PC-9 (cell line): ENCODE data around the gene LYSMD2. TPM values are rescaled to one million over a fixed set of nuclear protein-coding genes. Genes with fewer than 3 reads are reported as not detected.

Experiments
- BruUV-seq: library from RNA; stranded (reverse); fragments of 400-500 nt; replicated peaks from 2 replicates; lab custom pipeline; 2021; lab: Mats Ljungman, UMichigan
- CTCF ChIA-PET: fragments of 300-600 bp; sonication (Branson Sonifier 250); formaldehyde crosslinking; loops from one replicate; lab custom pipeline; 2022; ENCODE audit warnings: antibody characterized with exemption; lab: Charles Lee
- POLR2A ChIA-PET: fragments of 300-600 bp; sonication (Branson Sonifier 250); formaldehyde crosslinking; loops from one replicate; lab custom pipeline; 2022; ENCODE audit warnings: antibody characterized with exemption; ENCODE audit not compliant: unreplicated experiment; lab: Charles Lee
- DNase-seq, 2 experiments: peaks; one replicate each; pipeline versions ENCODE4 v3.0.0 to v3.0.0-alpha.2; 2015 to 2022; ENCODE audit warnings: mixed read lengths in 1 of 2
- H2AFZ ChIP-seq: fragments of 200-600 bp; sonication (generic); 2 replicates; pipeline ENCODE4 v1.8.1; 2017; ENCODE audit warnings: antibody characterized with exemption
- H3F3A ChIP-seq: fragments of 200-600 bp; sonication (generic); 2 replicates; pipeline ENCODE4 v1.8.1; 2017; ENCODE audit warnings: antibody characterized with exemption, mild to moderate bottlenecking, low read depth; ENCODE audit not compliant: insufficient read depth
- H3K27ac ChIP-seq: fragments of 200-600 bp; sonication (generic); 2 replicates; pipeline ENCODE4 v1.6.1; 2016; ENCODE audit warnings: mixed run types
- H3K27me3 ChIP-seq: fragments of 200-600 bp; sonication (generic); 2 replicates; pipeline ENCODE4 v1.6.1; 2016; ENCODE audit warnings: low read depth, mixed run types; ENCODE audit not compliant: insufficient read depth
- H3K36me3 ChIP-seq: fragments of 200-600 bp; sonication (generic); 2 replicates; pipeline ENCODE4 v1.6.1; 2016; ENCODE audit warnings: low read depth, mixed run types
- H3K4me1 ChIP-seq: fragments of 200-600 bp; sonication (generic); replicated peaks from 2 replicates; pipeline ENCODE4 v1.6.1; 2016; ENCODE audit warnings: mixed run types; ENCODE audit not compliant: insufficient read depth
- H3K4me2 ChIP-seq: fragments of 200-600 bp; sonication (generic); 2 replicates; pipeline ENCODE4 v1.6.1; 2017; ENCODE audit warnings: mixed run types
- H3K4me3 ChIP-seq: fragments of 200-600 bp; sonication (generic); 2 replicates; pipeline ENCODE4 v1.6.1; 2016; ENCODE audit warnings: mixed run types
- H3K79me2 ChIP-seq: fragments of 200-600 bp; sonication (generic); 2 replicates; pipeline ENCODE4 v1.6.1; 2017; ENCODE audit warnings: low read depth, mixed run types
- H3K9me2 ChIP-seq: fragments of 200-600 bp; sonication (generic); 2 replicates; pipeline ENCODE4 v1.8.1; 2017; ENCODE audit warnings: mild to moderate bottlenecking; ENCODE audit not compliant: insufficient read depth
- H3K9me3 ChIP-seq: fragments of 200-600 bp; sonication (generic); 2 replicates; pipeline ENCODE4 v1.8.1; 2016; ENCODE audit warnings: low read depth; ENCODE audit not compliant: insufficient read depth
- H4K20me1 ChIP-seq: fragments of 200-600 bp; sonication (generic); 2 replicates; pipeline ENCODE4 v1.8.1; 2017; ENCODE audit not compliant: insufficient read depth
- CTCF ChIP-seq: fragments of 200-600 bp; sonication (generic); conservative IDR thresholded peaks from 2 replicates; pipeline ENCODE4 v1.6.1; 2017; ENCODE audit warnings: mixed run types, antibody characterized with exemption, mild to moderate bottlenecking, moderate library complexity
- EZH2 ChIP-seq: fragments of 200-600 bp; sonication (generic); IDR thresholded peaks from 2 replicates; pipeline ENCODE4 v1.8.0; 2017; ENCODE audit warnings: antibody characterized with exemption, low read depth
- intact Hi-C: fragments of 100-400 bp; cut with micrococcal nuclease; formaldehyde crosslinking; loops from one replicate; pipeline ENCODE4 v1.10.0; 2022; ENCODE audit not compliant: unreplicated experiment
- total RNA-seq: library from RNA; stranded (reverse); gene quantifications from 2 replicates; pipeline ENCODE4 v1.2.3, GENCODE V29; 2021

The LYSMD2 gene
- total RNA-seq, 1 experiment from 2014 or later: 11.1 TPM

DNA sequence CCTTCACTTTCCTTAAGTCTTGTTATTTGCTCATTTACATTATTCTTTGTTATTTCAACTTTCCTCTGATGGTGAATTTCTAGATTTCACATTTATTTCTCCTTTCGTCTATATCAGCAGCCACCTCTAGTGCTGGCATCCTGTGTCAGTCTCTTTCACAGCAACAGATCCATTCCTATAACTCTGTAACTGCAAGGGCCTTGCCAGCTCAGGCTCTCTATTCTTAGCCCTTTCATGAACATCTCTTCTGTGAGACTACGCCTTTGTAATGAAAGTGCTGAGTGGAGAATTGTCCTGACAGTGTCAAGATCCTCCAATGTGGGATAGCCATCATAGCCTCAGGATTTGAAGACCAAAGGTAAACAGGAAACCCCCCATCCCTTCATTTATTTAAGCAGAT lies 60.0 kb downstream of the LYSMD2 start:
- H3K79me2 ChIP-seq: no peaks in the 10 kb centered on the region
- POLR2A ChIA-PET: no interaction called here
- CTCF ChIA-PET: no interaction called here
- no peak overlapping the region for H3K4me2 ChIP-seq
- intact Hi-C loops: no loop called here
- H3F3A ChIP-seq: no peaks in the 10 kb centered on the region
- H3K4me1 ChIP-seq: no peaks in the 10 kb centered on the region
- no peaks in the 10 kb centered on the region for H3K27me3 ChIP-seq
- H3K27ac ChIP-seq: no peak overlapping the region
- no peaks in the 10 kb centered on the region for H3K9me3 ChIP-seq
- H4K20me1 ChIP-seq: no peaks in the 10 kb centered on the region
- TF ChIP-seq EZH2 (no peak), CTCF (no peak)
- no peak for DNase-seq
- H3K4me3 ChIP-seq: no peak overlapping the region
- BruUV-seq: no TSS peak
- no peak overlapping the region for H2AFZ ChIP-seq
- H3K36me3 ChIP-seq: no peaks in the 10 kb centered on the region
- H3K9me2 ChIP-seq: no peaks in the 10 kb centered on the region

GRCh38 chr15:51677021-51677420 lies 60.4 kb downstream of the LYSMD2 start:
- no peaks in the 10 kb centered on the region for H4K20me1 ChIP-seq
- H3K9me2 ChIP-seq: no peaks in the 10 kb centered on the region
- H2AFZ ChIP-seq: no peak overlapping the region
- no peaks in the 10 kb centered on the region for H3F3A ChIP-seq
- intact Hi-C loops: no loop called here
- H3K27me3 ChIP-seq: no peaks in the 10 kb centered on the region
- POLR2A ChIA-PET: no interaction called here
- CTCF ChIA-PET: no interaction called here
- no peaks in the 10 kb centered on the region for H3K4me1 ChIP-seq
- H3K79me2 ChIP-seq: no peaks in the 10 kb centered on the region
- H3K36me3 ChIP-seq: no peaks in the 10 kb centered on the region
- DNase-seq: no peak
- H3K4me2 ChIP-seq: no peak overlapping the region
- BruUV-seq: no TSS peak
- no peak overlapping the region for H3K4me3 ChIP-seq
- H3K27ac ChIP-seq: no peak overlapping the region
- TF ChIP-seq EZH2: no peak
- TF ChIP-seq CTCF: no peak
- H3K9me3 ChIP-seq: no peaks in the 10 kb centered on the region

- intact Hi-C loops: no loop called here
- Histone ChIP-seq H4K20me1 (no peaks in the 10 kb centered on the region), H2AFZ (no peak overlapping the region), H3K36me3 (no peaks in the 10 kb centered on the region), H3K79me2 (no peaks in the 10 kb centered on the region), H3K4me2 (no peak overlapping the region), H3K27ac (no peak overlapping the region), H3K9me2 (no peaks in the 10 kb centered on the region), H3K9me3 (no peaks in the 10 kb centered on the region), H3K4me3 (no peak overlapping the region), H3F3A (no peaks in the 10 kb centered on the region), H3K4me1 (no peaks in the 10 kb centered on the region), H3K27me3 (no peaks in the 10 kb centered on the region)
- ChIA-PET CTCF (interaction anchor here (0.7 kb wide), 1 partner anchor 33 kb away, joined by 3 read pairs; no protein-coding TSS in a partner anchor), POLR2A (no interaction called here)
- TF ChIP-seq CTCF (no peak), EZH2 (no peak)
- no TSS peak for BruUV-seq
- no peak for DNase-seq
These were observed 62.2 kb downstream of the LYSMD2 start for GRCh38 chr15:51675234-51675633.

Other genes starting within 250 kb of the LYSMD2 start
- gene DMXL2, start 114.9 kb downstream of the LYSMD2 start, total RNA-seq: 25.5 and 29.8 TPM in 2 replicates
- not detected in 2 replicates for gene SCG3, start 56.2 kb downstream of the LYSMD2 start, total RNA-seq
- 2.7 and 4.2 TPM in 2 replicates for gene TMOD2, start 13.9 kb upstream of the LYSMD2 start, total RNA-seq
- 94.9 and 125 TPM in 2 replicates for gene TMOD3, start 92.0 kb upstream of the LYSMD2 start, total RNA-seq
- gene LEO1, start 234.1 kb upstream of the LYSMD2 start, total RNA-seq: 18.2 and 21.7 TPM in 2 replicates